Trophoblast cell (in vitro differentiated cells and primary cell): ENCODE data around the gene LRTM1.
A peak's percentile ranks its signal among the peaks of the same experiment; 100 is the strongest.

Experiments
- DNase-seq, 2 donors: peaks; one replicate each; pipeline ENCODE4 v3.0.0-alpha.2; 2016
- H2AFZ ChIP-seq: 2 replicates; pipeline ENCODE4 v1.6.1; 2013; ENCODE audit warnings: low read length, moderate library complexity, mild to moderate bottlenecking; ENCODE audit not compliant: insufficient read depth, poor library complexity
- H2AK5ac ChIP-seq: 2 replicates; pipeline ENCODE4 v1.6.1; 2013; ENCODE audit warnings: mild to moderate bottlenecking, low read length
- H2BK120ac ChIP-seq: 2 replicates; pipeline ENCODE4 v1.6.1; 2013; ENCODE audit warnings: low read length, mild to moderate bottlenecking, moderate library complexity; ENCODE audit not compliant: insufficient read depth, poor library complexity
- H2BK12ac ChIP-seq: 2 replicates; pipeline ENCODE4 v1.6.1; 2013; ENCODE audit warnings: mild to moderate bottlenecking, low read length, moderate library complexity
- H2BK5ac ChIP-seq: 2 replicates; pipeline ENCODE4 v1.6.1; 2013; ENCODE audit warnings: low read length, low read depth, moderate library complexity, mild to moderate bottlenecking; ENCODE audit not compliant: poor library complexity
- H3K14ac ChIP-seq: 2 replicates; pipeline ENCODE4 v1.6.1; 2013; ENCODE audit warnings: mild to moderate bottlenecking, low read length
- H3K18ac ChIP-seq: 2 replicates; pipeline ENCODE4 v1.6.1; 2013; ENCODE audit warnings: mild to moderate bottlenecking, low read length
- H3K23ac ChIP-seq: 2 replicates; pipeline ENCODE4 v1.6.1; 2013; ENCODE audit warnings: low read length
- H3K27ac ChIP-seq: 2 replicates; pipeline ENCODE4 v1.5.1; 2013; ENCODE audit warnings: low read depth, mild to moderate bottlenecking, inconsistent platforms, low read length, moderate library complexity
- H3K27me3 ChIP-seq: 2 replicates; pipeline ENCODE4 v1.6.1; 2013; ENCODE audit warnings: inconsistent platforms, mild to moderate bottlenecking, low read length, moderate library complexity; ENCODE audit not compliant: insufficient read depth
- H3K36me3 ChIP-seq, 2 experiments: 1 replicate in 1 of 2; 2 replicates in 1 of 2; pipeline ENCODE4 v1.6.1; 2013; ENCODE audit warnings: low read length in 2 of 2, mild to moderate bottlenecking in 2 of 2, moderate library complexity in 1 of 2; ENCODE audit not compliant: insufficient read depth in 2 of 2, control insufficient read depth in 1 of 2
- H3K4ac ChIP-seq: 2 replicates; pipeline ENCODE4 v1.6.1; 2013; ENCODE audit warnings: low read depth, mild to moderate bottlenecking, low read length, moderate library complexity
- H3K4me1 ChIP-seq, 2 experiments: 1 replicate in 1 of 2; 2 replicates in 1 of 2; pipeline ENCODE4 v1.6.1; 2013; ENCODE audit warnings: low read length in 2 of 2, mild to moderate bottlenecking in 2 of 2, moderate library complexity in 1 of 2; ENCODE audit not compliant: insufficient read depth in 2 of 2, control insufficient read depth in 1 of 2
- H3K4me2 ChIP-seq: 2 replicates; pipeline ENCODE4 v1.6.1; 2013; ENCODE audit warnings: inconsistent platforms, mild to moderate bottlenecking, low read length, moderate library complexity
- H3K4me3 ChIP-seq: 2 replicates; pipeline ENCODE4 v1.5.1; 2013; ENCODE audit warnings: mild to moderate bottlenecking, low read depth, low read length, inconsistent platforms
- H3K79me1 ChIP-seq: one replicate; pipeline ENCODE4 v1.6.1; 2013; ENCODE audit warnings: low read length
- H3K79me2 ChIP-seq: 2 replicates; pipeline ENCODE4 v1.6.1; 2013; ENCODE audit warnings: low read length, mild to moderate bottlenecking; ENCODE audit not compliant: control insufficient read depth, insufficient read depth, poor library complexity
- H3K9ac ChIP-seq: 2 replicates; pipeline ENCODE4 v1.6.1; 2013; ENCODE audit warnings: mild to moderate bottlenecking, low read length
- H3K9me3 ChIP-seq: 2 replicates; pipeline ENCODE4 v1.6.1; 2013; ENCODE audit warnings: low read depth, mild to moderate bottlenecking, control low read depth, inconsistent platforms, low read length; ENCODE audit not compliant: insufficient read depth
- H4K12ac ChIP-seq: 2 replicates; pipeline ENCODE4 v1.6.1; 2013; ENCODE audit warnings: low read depth, mild to moderate bottlenecking, low read length, moderate library complexity
- H4K8ac ChIP-seq: 2 replicates; pipeline ENCODE4 v1.6.1; 2013; ENCODE audit warnings: low read depth, mild to moderate bottlenecking, low read length, moderate library complexity
- H4K91ac ChIP-seq: one replicate; pipeline ENCODE4 v1.6.1; 2013; ENCODE audit warnings: low read depth, mild to moderate bottlenecking, low read length, moderate library complexity
- WGBS: extraction: QIAGEN DNeasy Blood & Tissue Kit; methylation state at CpG from one replicate; pipeline ENCODE4 v1.1.7; 2013; ENCODE audit warnings: missing lambda C conversion rate; ENCODE audit not compliant: insufficient read length, insufficient coverage; ENCODE audit errors: extremely low coverage; 5-methylcytosine and 5-hydroxymethylcytosine counted together

LRTM1 gene

GRCh38 chr3:54954521-54954920 lies 26.7 kb upstream of the LRTM1 start:
- Histone ChIP-seq H3K4ac (peak overlapping the region; percentile 60), H3K9me3 (no peaks in the 10 kb centered on the region), H3K27ac (peak overlapping the region; percentile 100), H3K79me2 (peaks cover 11% of the 10 kb centered on the region), H3K36me3 (no peaks in the 10 kb centered on the region), H3K79me1 (peaks cover 57% of the 10 kb centered on the region), H4K8ac (peak overlapping the region; percentile 86), H4K12ac (peak overlapping the region; percentile 45), H2BK12ac (peak overlapping the region; percentile 67), H2AK5ac (peak overlapping the region; percentile 51), H4K91ac (peak overlapping the region; percentile 100), H3K23ac (no peak overlapping the region), H3K18ac (peak overlapping the region; percentile 82), H3K4me3 (no peak overlapping the region), H2BK5ac (peak overlapping the region; percentile 99), H3K14ac (peak overlapping the region; percentile 95), H3K27me3 (no peaks in the 10 kb centered on the region), H3K9ac (peak overlapping the region; percentile 9), H3K4me2 (peak overlapping the region; percentile 20), H2AFZ (peak overlapping the region; percentile 26), H3K4me1 (peaks cover 43 to 45% of the 10 kb centered on the region in 2 experiments), H2BK120ac (peak overlapping the region; percentile 97)
- peak; percentile 58 to 76 for DNase-seq
- no CpG with 5 or more reads among the region's 5 CpGs for WGBS

- no peaks in the 10 kb centered on the region for H3K9me3 ChIP-seq
- H3K79me2 ChIP-seq: peaks cover 11% of the 10 kb centered on the region
- no peak overlapping the region for H3K4me3 ChIP-seq
- peak overlapping the region; percentile 45 for H4K12ac ChIP-seq
- H3K27me3 ChIP-seq: no peaks in the 10 kb centered on the region
- H3K18ac ChIP-seq: peak overlapping the region; percentile 82
- peak; percentile 89 to 92 for DNase-seq
- peak overlapping the region; percentile 100 for H3K27ac ChIP-seq
- H3K23ac ChIP-seq: no peak overlapping the region
- peak overlapping the region; percentile 20 for H3K4me2 ChIP-seq
- no peaks in the 10 kb centered on the region for H3K36me3 ChIP-seq
- H2AK5ac ChIP-seq: peak overlapping the region; percentile 51
- H3K14ac ChIP-seq: peak overlapping the region; percentile 92
- H2BK5ac ChIP-seq: peak overlapping the region; percentile 99
- H3K4me1 ChIP-seq: peaks cover 44 to 45% of the 10 kb centered on the region in 2 experiments
- peak overlapping the region; percentile 86 for H4K8ac ChIP-seq
- peak overlapping the region; percentile 60 for H3K4ac ChIP-seq
- H3K79me1 ChIP-seq: peaks cover 57% of the 10 kb centered on the region
- peak overlapping the region; percentile 97 for H2BK120ac ChIP-seq
- peak overlapping the region; percentile 9 for H3K9ac ChIP-seq
- H4K91ac ChIP-seq: peak overlapping the region; percentile 100
- WGBS: no CpG with 5 or more reads among the region's 5 CpGs
- peak overlapping the region; percentile 26 for H2AFZ ChIP-seq
- peak overlapping the region; percentile 67 for H2BK12ac ChIP-seq
Measured at GRCh38 chr3:54954022-54954421, 26.2 kb upstream of the LRTM1 start.

GRCh38 chr3:54951405-54951804 lies 23.5 kb upstream of the LRTM1 start:
- peak overlapping the region; percentile 90 for H2AK5ac ChIP-seq
- no peaks in the 10 kb centered on the region for H3K27me3 ChIP-seq
- no peak overlapping the region for H4K12ac ChIP-seq
- H3K4ac ChIP-seq: peak overlapping the region; percentile 13
- peak overlapping the region; percentile 95 for H2BK120ac ChIP-seq
- H2BK12ac ChIP-seq: peak overlapping the region; percentile 87
- no peak overlapping the region for H3K18ac ChIP-seq
- H3K4me2 ChIP-seq: no peak overlapping the region
- peaks cover 53% of the 10 kb centered on the region for H3K79me1 ChIP-seq
- H3K14ac ChIP-seq: peak overlapping the region; percentile 79
- H3K36me3 ChIP-seq: no peaks in the 10 kb centered on the region
- peaks cover 11% of the 10 kb centered on the region for H3K79me2 ChIP-seq
- H4K91ac ChIP-seq: peak overlapping the region; percentile 91
- no peak overlapping the region for H3K23ac ChIP-seq
- no peak overlapping the region for H2AFZ ChIP-seq
- no peak overlapping the region for H3K4me3 ChIP-seq
- peaks cover 44% of the 10 kb centered on the region in 2 experiments for H3K4me1 ChIP-seq
- peak overlapping the region; percentile 86 for H2BK5ac ChIP-seq
- no peaks in the 10 kb centered on the region for H3K9me3 ChIP-seq
- no CpG with 5 or more reads among the region's 8 CpGs for WGBS
- peak overlapping the region; percentile 84 for H4K8ac ChIP-seq
- H3K27ac ChIP-seq: peak overlapping the region; percentile 59
- H3K9ac ChIP-seq: no peak overlapping the region
- DNase-seq: peak; percentile 74 to 77

- Histone ChIP-seq H2BK5ac (peak overlapping the region; percentile 71), H3K79me2 (peaks cover 9% of the 10 kb centered on the region), H3K4ac (no peak overlapping the region), H2BK12ac (peak overlapping the region; percentile 78), H3K23ac (no peak overlapping the region), H3K36me3 (no peaks in the 10 kb centered on the region), H3K79me1 (peaks cover 44% of the 10 kb centered on the region), H4K8ac (peak overlapping the region; percentile 40), H3K27me3 (no peaks in the 10 kb centered on the region), H3K4me3 (no peak overlapping the region), H3K9me3 (no peaks in the 10 kb centered on the region), H3K18ac (peak overlapping the region; percentile 22), H3K4me1 (peaks cover 35 to 37% of the 10 kb centered on the region in 2 experiments), H3K9ac (peak overlapping the region; percentile 6), H3K27ac (peak overlapping the region; percentile 10), H3K4me2 (no peak overlapping the region), H2BK120ac (peak overlapping the region; percentile 84), H4K91ac (peak overlapping the region; percentile 88), H4K12ac (no peak overlapping the region), H2AFZ (no peak overlapping the region), H3K14ac (peak overlapping the region; percentile 54), H2AK5ac (no peak overlapping the region)
- WGBS: no CpG with 5 or more reads among the region's 7 CpGs
- peak; percentile 58 to 77 for DNase-seq
Measured at GRCh38 chr3:54950391-54951003, 22.6 kb upstream of the LRTM1 start.
